Stomach smooth muscle (tissue), 2 donors: ENCODE measurements around the gene RNU11.
"Not testable (repeated sequence)": the region's sequence is repeated elsewhere in the genome, so short reads cannot be mapped to it uniquely, and the experiment has no call there.

Source experiments
- H3K27ac ChIP-seq: one replicate; pipeline ENCODE4 v1.7.0; 2013; ENCODE audit warnings: mild to moderate bottlenecking, low read length, inconsistent platforms
- H3K27me3 ChIP-seq, 2 donors: one replicate each; pipeline ENCODE4 v1.7.0; 2013; ENCODE audit warnings: low read length in 2 of 2; ENCODE audit not compliant: insufficient read depth in 2 of 2, control insufficient read depth in 1 of 2
- H3K36me3 ChIP-seq, 2 donors: one replicate each; pipeline ENCODE4 v1.7.0; 2013; ENCODE audit warnings: low read length in 2 of 2; ENCODE audit not compliant: control insufficient read depth in 2 of 2, insufficient read depth in 2 of 2
- H3K4me1 ChIP-seq: one replicate; pipeline ENCODE4 v1.7.0; 2013; ENCODE audit warnings: low read length; ENCODE audit not compliant: control insufficient read depth, insufficient read depth
- H3K4me3 ChIP-seq, 2 donors: one replicate each; pipeline ENCODE4 v1.7.0; 2013; ENCODE audit warnings: low read length in 2 of 2
- H3K9ac ChIP-seq, 2 donors: one replicate each; pipeline ENCODE4 v1.7.0; 2013; ENCODE audit warnings: low read length in 2 of 2, mild to moderate bottlenecking in 1 of 2
- H3K9me3 ChIP-seq, 2 donors: one replicate each; pipeline ENCODE4 v1.7.0; 2013; ENCODE audit warnings: low read length in 2 of 2; ENCODE audit not compliant: control insufficient read depth in 2 of 2
- donor health status: healthy.
- donor health status: Pancreatic carcinoma.

RNU11 gene

GRCh38 chr1:28691627-28692026 lies 43.2 kb downstream of the RNU11 start:
- not testable (repeated sequence) for H3K9me3 ChIP-seq, H3K4me1 ChIP-seq, H3K27ac ChIP-seq, H3K27me3 ChIP-seq, H3K4me3 ChIP-seq, H3K9ac ChIP-seq, H3K36me3 ChIP-seq
